Muscle of arm (tissue), 12 donors: ENCODE results near the gene DCP2. TPM values are rescaled to one million over a fixed set of nuclear protein-coding genes. Genes with fewer than 3 reads are reported as not detected.

ENCODE experiments used
- DNase-seq: peaks from one replicate; pipeline ENCODE4 v3.0.0-alpha.2; 2013
- polyA plus RNA-seq, 12 donors: library from polyadenylated mRNA; unstranded; fragments of 120-200 nt; gene quantifications; one replicate each; pipeline ENCODE4 v1.2.1, GENCODE V29; 2013; ENCODE audit not compliant: insufficient read length in 12 of 12

Gene DCP2
- polyA plus RNA-seq, 12 donors: 19.6 to 67.9 (median 27.1) TPM

DNA sequence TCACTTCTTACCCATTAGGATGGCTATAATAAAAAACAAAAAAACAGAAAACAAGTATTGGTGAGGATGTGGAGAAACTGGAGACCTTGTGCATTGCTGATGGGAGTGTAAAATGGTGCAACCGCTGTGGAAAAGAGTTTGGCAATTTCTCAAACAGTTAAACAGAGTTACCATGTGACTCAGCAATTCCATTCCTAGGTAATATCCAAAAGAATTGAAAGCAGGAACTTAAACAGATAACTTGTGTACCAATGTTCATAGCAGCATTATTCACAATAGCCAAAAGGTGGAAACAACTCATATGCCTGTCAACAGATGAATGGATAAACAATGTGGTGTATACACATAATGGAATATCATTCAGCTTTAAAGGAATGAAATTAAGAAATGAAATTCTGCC is 28.9 kb downstream of the DCP2 start:
- DNase-seq: no peak

GRCh38 chr5:113017881-113018635 is 41.5 kb downstream of the DCP2 start:
- DNase-seq: no peak

GRCh38 chr5:113020461-113021273 is 44.1 kb downstream of the DCP2 start:
- no peak for DNase-seq

GRCh38 chr5:113022661-113023060 is 46.1 kb downstream of the DCP2 start:
- no peak for DNase-seq

GRCh38 chr5:113024076-113024697 is 47.6 kb downstream of the DCP2 start:
- no peak for DNase-seq

DNA sequence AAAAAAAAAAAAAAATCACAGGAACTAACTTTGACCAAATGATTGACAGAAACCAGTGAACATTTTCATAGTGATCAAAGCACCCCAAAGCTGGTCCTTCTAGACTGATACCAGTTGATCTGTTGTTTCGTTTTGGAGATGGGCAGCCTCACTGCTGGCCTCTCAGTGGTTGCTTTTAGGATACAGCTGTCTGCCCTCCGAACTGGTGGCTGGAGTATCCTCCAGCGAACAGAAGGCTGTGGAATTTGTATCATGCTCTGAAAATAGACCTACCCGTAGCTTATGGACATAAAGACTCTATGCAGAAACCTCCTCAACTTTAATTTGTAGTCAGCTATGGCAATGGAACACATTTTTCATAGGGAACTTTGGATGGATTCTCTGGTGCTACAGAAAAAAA is 49.0 kb downstream of the DCP2 start:
- DNase-seq: no peak

DNA sequence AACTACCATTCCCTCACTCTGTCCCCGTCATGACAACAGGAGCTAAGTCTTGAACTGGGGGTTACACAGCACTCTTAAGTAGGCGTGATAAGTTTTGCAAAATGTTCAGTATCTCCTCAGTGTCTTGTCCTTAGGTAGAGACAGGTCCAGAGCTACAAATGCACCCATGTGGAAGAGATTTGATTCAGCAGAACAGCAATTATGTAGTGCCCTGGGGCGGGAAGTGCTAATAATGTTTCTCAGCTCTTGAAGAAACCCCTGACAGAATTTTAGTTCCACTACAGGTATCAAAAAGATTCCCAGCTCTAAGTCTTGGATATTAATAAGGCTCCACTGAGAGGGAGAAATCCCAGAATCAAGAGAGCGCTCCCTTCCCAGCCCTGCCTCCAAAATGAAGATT is 49.6 kb downstream of the DCP2 start:
- no peak for DNase-seq

- DNase-seq: no peak
These were observed 50.4 kb downstream of the DCP2 start for GRCh38 chr5:113027015-113027414.

GRCh38 chr5:113027431-113027830 is 50.8 kb downstream of the DCP2 start:
- DNase-seq: no peak

- no peak for DNase-seq
These were observed 53.0 kb downstream of the DCP2 start for GRCh38 chr5:113029614-113030013.

- DNase-seq: no peak
These were observed 54.5 kb downstream of the DCP2 start for GRCh38 chr5:113031104-113031503.

- DNase-seq: no peak
These were observed 55.0 kb downstream of the DCP2 start for GRCh38 chr5:113031557-113031956.

- no peak for DNase-seq
These were observed 57.7 kb downstream of the DCP2 start for GRCh38 chr5:113034182-113034773.

DNA sequence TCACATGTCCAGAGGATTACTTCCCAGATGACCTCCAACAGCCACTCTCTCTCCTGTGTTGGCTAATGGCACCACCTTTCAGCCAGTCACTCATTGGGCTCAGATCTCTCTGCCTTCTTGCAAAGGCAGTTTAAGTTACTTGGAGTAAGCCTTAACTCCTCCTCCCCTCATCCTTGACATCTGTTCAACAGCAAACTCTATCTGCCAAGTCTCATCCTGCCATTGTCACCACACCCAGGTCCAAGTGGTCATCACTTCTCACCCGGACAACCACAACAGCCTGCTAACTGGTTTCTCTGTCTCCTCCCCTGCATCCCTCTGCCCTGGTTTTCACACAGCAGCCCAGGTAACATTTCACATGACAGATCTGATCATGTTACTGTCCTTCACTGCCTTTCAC is 58.5 kb downstream of the DCP2 start:
- DNase-seq: no peak

DNA sequence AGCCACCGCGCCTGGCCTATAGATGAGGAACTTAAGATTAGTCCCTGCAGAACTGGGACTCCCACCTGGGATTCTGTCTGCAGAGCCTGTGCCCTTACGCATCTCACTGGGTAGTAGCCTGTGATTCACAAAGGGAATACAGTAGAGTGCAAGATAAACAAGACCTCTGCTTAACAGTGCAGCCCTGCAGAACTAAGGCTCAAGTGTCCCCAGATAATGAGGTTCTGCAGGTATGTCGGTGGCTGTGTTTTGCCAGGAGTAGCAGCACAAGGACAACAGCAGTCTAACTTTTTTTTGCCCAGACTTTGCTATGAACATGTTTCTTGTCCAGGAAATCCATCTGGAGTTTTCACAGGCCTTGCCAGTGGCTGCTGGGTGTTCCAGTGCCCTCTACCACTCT is 59.7 kb downstream of the DCP2 start:
- no peak for DNase-seq

- no peak for DNase-seq
These were observed 60.2 kb downstream of the DCP2 start for GRCh38 chr5:113036826-113037225.

GRCh38 chr5:113038136-113038535 is 61.5 kb downstream of the DCP2 start:
- DNase-seq: no peak

DNA sequence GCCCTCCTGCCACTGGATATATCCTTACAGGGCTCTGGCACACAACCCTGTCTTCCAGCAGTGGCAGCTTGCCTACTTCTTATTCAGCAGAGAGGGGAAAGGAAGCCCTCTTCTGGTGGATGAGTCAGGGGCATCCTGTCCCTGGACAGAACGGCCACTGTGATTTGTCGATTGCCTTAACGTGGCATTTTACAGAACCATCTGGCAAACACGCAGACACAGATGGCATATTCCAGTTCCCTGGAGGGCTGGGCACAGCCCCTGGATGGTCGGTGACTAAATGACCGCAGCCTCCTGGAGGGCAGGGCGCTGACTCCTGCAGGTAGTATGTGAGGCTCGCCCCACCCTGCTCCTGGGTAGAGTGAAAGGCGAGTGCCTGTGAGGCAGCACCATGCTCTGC is 62.1 kb downstream of the DCP2 start:
- no peak for DNase-seq

- DNase-seq: no peak
These were observed 62.8 kb downstream of the DCP2 start for GRCh38 chr5:113039229-113039933.

- no peak for DNase-seq
These were observed 63.3 kb downstream of the DCP2 start for GRCh38 chr5:113039934-113040285.

- DNase-seq: no peak
These were observed 64.2 kb downstream of the DCP2 start for GRCh38 chr5:113040672-113041260.
